K562 (cell line): ENCODE results near the gene CCDC178. TPM values are rescaled to one million over a fixed set of nuclear protein-coding genes. Genes with fewer than 3 reads are reported as not detected.

Source experiments
- ATAC-seq: fragments of 200-7000 bp; cut with Tn5 transposase; 3 replicates; pipeline ENCODE4 v1.9.1; 2020; ENCODE audit warnings: moderate library complexity
- BruUV-seq: library from RNA; stranded (reverse); fragments of 400-500 nt; replicated peaks from 2 replicates; lab custom pipeline; 2021; lab: Mats Ljungman, UMichigan
- CTCF ChIA-PET: fragments of 300-600 bp; formaldehyde crosslinking; extraction: SDS; loops from one replicate; lab custom pipeline; 2021; ENCODE audit warnings: low intra/inter-chr PET ratio; lab: Yijun Ruan, JAX
- POLR2A ChIA-PET: fragments of 300-600, 350-650 bp; sonication (Branson Sonifier 250); formaldehyde crosslinking; extraction: SDS; loops from one replicate; lab custom pipeline; 2021; ENCODE audit warnings: antibody characterized with exemption, inconsistent platforms; lab: Yijun Ruan, JAX
- DNase-seq, 4 experiments: peaks; one replicate each; pipeline versions ENCODE4 v3.0.0 to v3.0.0-alpha.2; 2011 to 2018; ENCODE audit warnings: low spot score in 3 of 4, mixed read lengths in 3 of 4; ENCODE audit errors: extremely low read depth in 1 of 4
- FAIRE-seq: peaks from 2 replicates; lab custom pipeline; 2011; peaks lifted over from hg19 to GRCh38; lab: Jason Lieb, UNC
- H2AFZ ChIP-seq: 2 replicates; pipeline ENCODE4 v1.6.0; 2011; ENCODE audit warnings: low read depth, low read length, control low read depth, inconsistent platforms
- H3K27ac ChIP-seq: fragments of 200-600 bp; 3 replicates; pipeline ENCODE4 v1.8.0; 2011; ENCODE audit warnings: low read depth, mild to moderate bottlenecking, control low read depth, inconsistent platforms, low read length, moderate library complexity, mixed read lengths; ENCODE audit errors: extremely low read depth
- H3K27me3 ChIP-seq, 2 experiments: fragments of 300-600 bp in 1 of 2; 2 replicates in 1 of 2; 3 replicates in 1 of 2; pipeline versions ENCODE4 v1.6.0 to v1.8.0; 2011; ENCODE audit warnings: inconsistent platforms in 2 of 2, low read length in 2 of 2, mild to moderate bottlenecking in 1 of 2, mixed read lengths in 1 of 2, moderate library complexity in 1 of 2; ENCODE audit not compliant: control insufficient read depth in 2 of 2, insufficient read depth in 2 of 2
- H3K36me3 ChIP-seq: fragments of 300-600 bp; 3 replicates; pipeline ENCODE4 v1.8.0; 2011; ENCODE audit warnings: mild to moderate bottlenecking, low read length, inconsistent platforms; ENCODE audit not compliant: control insufficient read depth, insufficient read depth
- H3K4me1 ChIP-seq, 2 experiments: fragments of 200-600 bp in 1 of 2; replicated peaks in 1 of 2; 2 replicates in 1 of 2; 3 replicates in 1 of 2; pipeline versions ENCODE4 v1.5.1 to v1.8.0; 2011; ENCODE audit warnings: inconsistent platforms in 2 of 2, low read length in 2 of 2, mild to moderate bottlenecking in 1 of 2, mixed read lengths in 1 of 2, moderate library complexity in 1 of 2; ENCODE audit not compliant: control insufficient read depth in 2 of 2, insufficient read depth in 2 of 2
- H3K4me2 ChIP-seq: 2 replicates; pipeline ENCODE4 v1.6.1; 2011; ENCODE audit warnings: low read length, control low read depth, inconsistent platforms, mixed read lengths; ENCODE audit not compliant: insufficient read depth
- H3K4me3 ChIP-seq: fragments of 200-600 bp; sonication (generic), shearing (Covaris generic); 2 replicates; pipeline ENCODE4 v1.5.1; 2016; ENCODE audit warnings: control low read depth, inconsistent platforms
- H3K79me2 ChIP-seq: fragments of 200-600 bp; 3 replicates; pipeline ENCODE4 v1.8.0; 2011; ENCODE audit warnings: low read length, inconsistent platforms; ENCODE audit not compliant: control insufficient read depth, insufficient read depth
- H3K9ac ChIP-seq, 2 experiments: 2 replicates each; pipeline versions ENCODE4 v1.6.0 to v1.6.1; 2011; ENCODE audit warnings: low read depth in 2 of 2, low read length in 2 of 2, control low read depth in 1 of 2, inconsistent platforms in 1 of 2, mild to moderate bottlenecking in 1 of 2, mixed read lengths in 1 of 2; ENCODE audit not compliant: insufficient read depth in 1 of 2
- H3K9me1 ChIP-seq: one replicate; pipeline ENCODE4 v1.6.0; 2011; ENCODE audit warnings: inconsistent platforms, mild to moderate bottlenecking, low read length, moderate library complexity; ENCODE audit not compliant: control insufficient read depth, insufficient read depth
- H3K9me3 ChIP-seq: replicated peaks from 2 replicates; pipeline ENCODE4 v1.5.1; 2011; ENCODE audit warnings: low read depth, low read length, inconsistent platforms; ENCODE audit not compliant: control insufficient read depth, insufficient read depth
- H4K20me1 ChIP-seq: replicated peaks from 2 replicates; pipeline ENCODE4 v1.6.1; 2011; ENCODE audit warnings: low read length, inconsistent platforms, mixed read lengths; ENCODE audit not compliant: control insufficient read depth, insufficient read depth
- CREB1 ChIP-seq, 2 experiments: sonication (generic) in 1 of 2; formaldehyde crosslinking in 1 of 2; IDR thresholded peaks; 2 replicates each; pipeline versions ENCODE4 v1.6.1 to v1.8.0; 2012 to 2022; ENCODE audit warnings: inconsistent platforms in 1 of 2, mild to moderate bottlenecking in 1 of 2, missing genetic modification reagents in 1 of 2, moderate library complexity in 1 of 2
- KDM2B ChIP-seq: fragments of 250-450 bp; sonication (Bioruptor Pico); IDR thresholded peaks from 2 replicates; pipeline ENCODE4 v1.8.0; 2021; ENCODE audit warnings: mild to moderate bottlenecking, moderate library complexity
- KLF6 ChIP-seq: fragments of 250-450 bp; sonication (Bioruptor Pico); IDR thresholded peaks from 2 replicates; pipeline ENCODE4 v1.4.0; 2020; ENCODE audit warnings: mild to moderate bottlenecking, moderate library complexity, borderline replicate concordance
- NFE2L1 ChIP-seq: fragments of 450-650 bp; IDR thresholded peaks from 2 replicates; pipeline ENCODE4 v1.6.1; 2016; ENCODE audit warnings: missing genetic modification characterization, low read depth, mild to moderate bottlenecking, missing compliant biosample characterization, moderate library complexity, borderline replicate concordance
- PHTF2 ChIP-seq: fragments of 250-450 bp; sonication (Bioruptor Pico); IDR thresholded peaks from 2 replicates; pipeline ENCODE4 v1.5.0; 2021; ENCODE audit warnings: mild to moderate bottlenecking
- RBBP5 ChIP-seq: fragments of 200-600 bp; sonication (generic); IDR thresholded peaks from 2 replicates; pipeline ENCODE4 v1.6.1; 2012; ENCODE audit warnings: borderline replicate concordance, mild to moderate bottlenecking, low read length, control low read depth, inconsistent platforms; ENCODE audit not compliant: insufficient read depth, poor library complexity, severe bottlenecking
- RBFOX2 ChIP-seq: fragments of 200-400 bp; formaldehyde crosslinking; IDR thresholded peaks from 2 replicates; pipeline ENCODE4 v1.6.1; 2017; ENCODE audit warnings: low read depth, mild to moderate bottlenecking, low read length, moderate library complexity
- SMAD3 ChIP-seq: fragments of 450-650 bp; formaldehyde crosslinking; conservative IDR thresholded peaks from 2 replicates; pipeline ENCODE4 v1.4.0; 2020; ENCODE audit warnings: mild to moderate bottlenecking
- SMARCA4 ChIP-seq: fragments of 450-650 bp; IDR thresholded peaks from 2 replicates; pipeline ENCODE4 v1.6.1; 2016
- TAF7 ChIP-seq: fragments of 450-650 bp; IDR thresholded peaks from 2 replicates; pipeline ENCODE4 v1.6.1; 2016; ENCODE audit warnings: missing genetic modification characterization, missing compliant biosample characterization
- YBX1 ChIP-seq: fragments of 450-650 bp; IDR thresholded peaks from 2 replicates; pipeline ENCODE4 v1.7.1; 2016; ENCODE audit warnings: mild to moderate bottlenecking
- ZC3H8 ChIP-seq: fragments of 450-650 bp; IDR thresholded peaks from 2 replicates; pipeline ENCODE4 v1.6.1; 2017
- ZNF695 ChIP-seq: fragments of 450-650 bp; formaldehyde crosslinking; IDR thresholded peaks from 2 replicates; pipeline ENCODE4 v1.4.0; 2020; ENCODE audit warnings: mild to moderate bottlenecking, moderate library complexity
- ZNF780A ChIP-seq: fragments of 250-450 bp; sonication (Bioruptor Pico); IDR thresholded peaks from 2 replicates; pipeline ENCODE4 v1.5.0; 2021; ENCODE audit warnings: mild to moderate bottlenecking
- WGBS: fragments of 100-300 bp; shearing (Covaris generic); methylation state at CpG from one replicate; pipeline ENCODE4 v1.1.6; 2016; ENCODE audit warnings: low coverage, mixed read lengths; ENCODE audit not compliant: insufficient coverage; ENCODE audit errors: missing lambda C conversion rate; 5-methylcytosine and 5-hydroxymethylcytosine counted together
- in situ Hi-C: fragments of 300-500 bp; cut with MboI; formaldehyde crosslinking; loops from 4 replicates; pipeline ENCODE4 v1.15.0; 2018; ENCODE audit warnings: inconsistent platforms, mixed read lengths
- intact Hi-C: fragments of 100-400 bp; cut with micrococcal nuclease; formaldehyde crosslinking; loops from 2 replicates; pipeline ENCODE4 v1.14.2; 2022
- polyA plus RNA-seq, 8 experiments: library from polyadenylated mRNA; depleted of rRNA in 4 of 8; stranded (reverse) in 5 of 8; unstranded in 3 of 8; fragments of >200 nt; fragmentation: Nextera tagmentation in 2 of 8; fragmentation: Illumina TruSeq in 1 of 8; extraction: Ambion mirVana in 2 of 8; extraction: Trizol in 1 of 8; gene quantifications; 2 replicates each; pipeline versions ENCODE4 v1.2.1 to v1.2.3, GENCODE V29; 2011 to 2014; ENCODE audit warnings: inconsistent platforms in 1 of 8, missing spikeins in 1 of 8
- total RNA-seq, 7 experiments: library from RNA; depleted of rRNA in 6 of 7; stranded (reverse); fragments of >200 nt in 6 of 7; fragmentation: Illumina TruSeq in 2 of 7; extraction: Trizol in 2 of 7; gene quantifications; 2 replicates each; pipeline versions ENCODE4 v1.2.1 to v1.2.3, GENCODE V29; 2011 to 2021; ENCODE audit warnings: low replicate concordance in 1 of 7
- TF ChIP-seq, protein P1 (sequence below), 2 experiments: fragments of 200-800 bp in 1 of 2; sonication (Bioruptor generic) in 1 of 2; sonication (generic) in 1 of 2; formaldehyde crosslinking in 1 of 2; IDR thresholded peaks in 1 of 2; conservative IDR thresholded peaks in 1 of 2; 2 replicates each; pipeline versions ENCODE4 v1.5.0 to v1.6.1; 2016 to 2020; ENCODE audit warnings: missing compliant biosample characterization in 1 of 2, missing genetic modification characterization in 1 of 2, missing genetic modification reagents in 1 of 2

The CCDC178 gene
- total and polyA plus RNA-seq, 9 of the 15 experiments (the other 6 are each of a cell fraction or from before 2014, with no cell fraction given) = 0.12 to 0.47 (median 0.15) TPM; not detected in 6

DNA sequence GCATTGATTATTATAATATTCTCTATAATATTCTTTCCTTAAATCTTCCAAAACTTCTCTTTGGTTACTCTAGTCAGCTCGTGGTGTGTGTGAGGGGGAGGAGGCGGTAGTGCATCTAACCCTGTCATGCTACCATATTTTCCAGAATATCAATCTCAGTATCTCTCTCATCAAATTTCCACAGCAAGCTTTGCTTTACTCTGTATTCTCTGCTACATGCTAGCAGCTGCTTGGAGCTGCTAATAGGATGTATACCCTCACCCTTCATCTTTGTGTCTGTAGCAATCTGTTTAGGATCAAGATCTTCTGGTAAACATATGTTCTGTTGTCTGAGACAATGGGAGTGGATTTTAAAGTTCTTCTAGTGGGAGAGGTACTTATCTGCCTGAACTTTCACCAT, 363.9 kb downstream of the CCDC178 start:
- Histone ChIP-seq H3K36me3 (no peaks in the 10 kb centered on the region), H2AFZ (no peak overlapping the region), H3K4me1 (no peaks in the 10 kb centered on the region), H3K27ac (no peak overlapping the region), H4K20me1 (no peaks in the 10 kb centered on the region), H3K9ac (no peak overlapping the region), H3K4me3 (no peak overlapping the region), H3K79me2 (no peaks in the 10 kb centered on the region), H3K27me3 (no peaks in the 10 kb centered on the region), H3K4me2 (no peak overlapping the region), H3K9me1 (no peaks in the 10 kb centered on the region), H3K9me3 (no peaks in the 10 kb centered on the region; the same call in 1 of the 2 replicates)
- ChIA-PET CTCF (no interaction called here), POLR2A (no interaction called here)
- FAIRE-seq = no peak
- no peak for DNase-seq
- TF ChIP-seq PHTF2 (CRISPR knock-in tag) (no peak), RBBP5 (no peak), SMAD3 (CRISPR knock-in tag) (no peak), NFE2L1 (tag) (no peak), TAF7 (tag) (no peak)
- ATAC-seq = no peak
- BruUV-seq = no TSS peak
- 0% methylated on average over 2 of the region's 2 CpGs for WGBS
- intact Hi-C loops = no loop called here
- in situ Hi-C loops = no loop called here

DNA sequence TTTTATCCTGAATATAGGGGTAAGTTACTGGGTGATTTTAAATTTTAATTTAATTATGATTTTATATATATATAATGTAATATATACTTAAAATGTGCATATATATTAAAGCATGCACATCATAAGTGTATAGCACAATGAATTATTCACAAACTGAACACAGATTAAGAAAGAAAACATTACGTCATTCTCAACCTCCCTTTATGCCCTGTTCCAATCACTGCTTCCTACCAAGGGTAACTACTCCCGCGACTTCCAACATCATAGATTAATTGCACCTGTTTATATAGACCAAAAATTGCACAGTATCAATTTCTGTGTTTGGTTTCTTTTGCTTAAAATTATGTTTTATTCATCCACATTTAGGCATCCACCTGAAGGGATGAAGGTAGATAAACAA, 366.4 kb downstream of the CCDC178 start:
- Histone ChIP-seq H3K27me3 (no peaks in the 10 kb centered on the region), H3K9me3 (no peaks in the 10 kb centered on the region; the same call in 1 of the 2 replicates), H2AFZ (no peak overlapping the region), H3K4me2 (no peak overlapping the region), H3K4me1 (no peaks in the 10 kb centered on the region), H3K79me2 (no peaks in the 10 kb centered on the region), H3K36me3 (no peaks in the 10 kb centered on the region), H3K9me1 (no peaks in the 10 kb centered on the region), H3K9ac (no peak overlapping the region), H3K4me3 (no peak overlapping the region), H3K27ac (no peak overlapping the region), H4K20me1 (no peaks in the 10 kb centered on the region)
- no TSS peak for BruUV-seq
- ChIA-PET CTCF (no interaction called here), POLR2A (no interaction called here)
- FAIRE-seq = no peak
- WGBS = 0% methylated on average over 3 of the region's 3 CpGs
- no peak for DNase-seq
- intact Hi-C loops (no loop called here), in situ Hi-C loops (no loop called here)
- ATAC-seq = no peak
- no peak for TF ChIP-seq NFE2L1 (tag)
- no peak for TF ChIP-seq ZNF695
- no peak for TF ChIP-seq SMARCA4
- no peak for TF ChIP-seq KLF6 (CRISPR knock-in tag)
- no peak for TF ChIP-seq RBFOX2
- no peak for TF ChIP-seq CREB1 (IDR thresholded peaks at IDR 0.05)
- TF ChIP-seq CREB1 (CRISPR knock-in tag; IDR thresholded peaks at IDR 0.05) = no peak
- TF ChIP-seq, protein P1, sequence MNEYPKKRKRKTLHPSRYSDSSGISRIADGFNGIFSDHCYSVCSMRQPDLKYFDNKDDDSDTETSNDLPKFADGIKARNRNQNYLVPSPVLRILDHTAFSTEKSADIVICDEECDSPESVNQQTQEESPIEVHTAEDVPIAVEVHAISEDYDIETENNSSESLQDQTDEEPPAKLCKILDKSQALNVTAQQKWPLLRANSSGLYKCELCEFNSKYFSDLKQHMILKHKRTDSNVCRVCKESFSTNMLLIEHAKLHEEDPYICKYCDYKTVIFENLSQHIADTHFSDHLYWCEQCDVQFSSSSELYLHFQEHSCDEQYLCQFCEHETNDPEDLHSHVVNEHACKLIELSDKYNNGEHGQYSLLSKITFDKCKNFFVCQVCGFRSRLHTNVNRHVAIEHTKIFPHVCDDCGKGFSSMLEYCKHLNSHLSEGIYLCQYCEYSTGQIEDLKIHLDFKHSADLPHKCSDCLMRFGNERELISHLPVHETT (CRISPR knock-in tag; conservative IDR thresholded peaks at IDR 0.05 in 1 of 2, IDR thresholded peaks at IDR 0.05 in 1 of 2) = no peak
- TF ChIP-seq ZNF780A (CRISPR knock-in tag) = no peak
- TF ChIP-seq KDM2B (CRISPR knock-in tag) = no peak
- no peak for TF ChIP-seq YBX1
- no peak for TF ChIP-seq ZC3H8
